Measurements from ENCODE around the gene CLCN7.

The CLCN7 gene

DNA sequence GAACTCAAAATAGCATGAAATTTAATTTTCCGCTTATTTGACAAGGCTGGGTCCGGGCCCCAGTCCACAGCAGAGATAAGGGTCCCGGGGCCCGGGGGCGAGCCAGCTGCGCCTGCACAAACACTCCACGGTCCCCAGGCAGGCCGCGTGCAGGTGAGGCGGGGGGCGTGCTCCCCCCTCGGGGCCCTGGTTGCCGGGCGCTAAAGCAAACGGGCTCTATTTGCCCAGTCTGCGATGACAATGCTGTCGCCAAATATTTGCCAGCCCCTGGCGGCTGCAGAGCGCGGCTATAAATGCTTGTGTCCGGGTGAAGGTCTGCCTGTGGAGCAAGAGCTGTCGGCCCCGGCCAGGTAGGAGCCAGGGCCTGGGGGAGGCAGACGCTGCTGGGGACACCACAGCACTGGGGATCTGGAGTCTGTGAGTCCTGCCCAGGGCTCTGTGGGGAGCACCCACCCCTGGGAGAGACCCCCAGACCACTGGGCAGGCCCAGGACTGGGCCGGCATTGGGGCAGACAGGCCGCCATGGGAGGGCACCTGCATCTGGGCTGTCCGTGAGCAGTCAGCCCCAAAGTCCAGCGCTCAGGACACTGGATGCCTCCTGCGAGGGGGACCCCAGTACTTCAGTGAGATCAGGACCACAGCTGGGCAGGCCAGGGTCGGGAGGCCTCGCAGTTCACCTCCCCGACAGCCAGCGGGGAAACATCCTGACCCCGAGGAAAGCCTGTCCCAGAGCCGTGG lies 43.9 kb downstream of the CLCN7 start, which contains the start of gene PERCC1:
Gene PERCC1, plus strand, starts transcription at position 320 of the 738 bp plus-strand sequence. CDS start 1,516 bp downstream, outside the sequence.
- DNase-seq (ENCODE audit: low read depth): no peak

DNA sequence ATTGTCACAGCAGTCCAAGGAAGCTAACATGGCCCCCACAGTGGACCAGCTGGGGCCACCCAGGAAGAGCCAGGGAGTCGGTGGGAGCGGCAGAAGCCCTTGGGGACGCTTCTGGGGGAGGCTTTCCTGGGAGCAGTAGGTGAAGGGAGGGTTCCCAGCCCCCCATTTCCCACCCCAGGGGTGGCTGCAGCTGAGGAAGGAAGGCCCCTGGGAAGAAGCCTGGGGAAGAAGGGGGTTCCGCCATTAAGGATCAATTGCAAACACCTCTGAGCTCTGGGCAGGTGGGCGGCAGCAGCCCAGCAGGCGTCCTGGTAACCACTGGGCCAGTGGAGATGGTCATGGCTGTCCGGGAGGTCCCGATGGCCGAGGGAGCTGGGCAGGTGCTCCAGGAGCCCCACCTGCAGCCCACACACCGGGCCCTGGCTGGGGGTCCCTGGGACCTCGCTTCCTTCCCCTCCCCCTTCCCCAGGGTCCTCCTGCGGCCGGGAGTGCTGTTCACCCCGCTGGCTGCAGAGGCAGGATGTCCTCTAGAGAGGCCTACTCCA lies 44.5 kb downstream of the CLCN7 start:
- no peak for DNase-seq (ENCODE audit: low read depth)

DNA sequence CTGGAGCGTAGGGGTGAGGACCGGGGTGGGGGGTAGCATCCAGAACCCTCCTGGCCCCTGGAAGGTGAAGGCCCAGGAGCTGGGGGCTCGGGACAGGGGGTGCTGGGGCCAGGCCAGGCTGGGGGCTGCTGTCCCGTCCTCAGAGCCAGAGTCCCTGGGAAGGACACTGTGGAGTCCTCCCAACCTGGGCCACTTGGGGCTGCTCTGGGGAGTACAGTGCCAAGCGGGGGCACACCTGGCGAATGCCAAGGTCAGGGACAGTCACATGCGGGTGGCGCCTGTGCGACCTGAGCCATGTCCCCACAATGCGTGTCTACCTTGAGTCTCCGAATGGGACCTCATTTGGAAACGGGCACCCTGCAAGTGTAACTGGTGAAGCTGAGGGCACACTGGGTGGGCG lies 45.2 kb downstream of the CLCN7 start:
- DNase-seq (ENCODE audit: low read depth): no peak

DNA sequence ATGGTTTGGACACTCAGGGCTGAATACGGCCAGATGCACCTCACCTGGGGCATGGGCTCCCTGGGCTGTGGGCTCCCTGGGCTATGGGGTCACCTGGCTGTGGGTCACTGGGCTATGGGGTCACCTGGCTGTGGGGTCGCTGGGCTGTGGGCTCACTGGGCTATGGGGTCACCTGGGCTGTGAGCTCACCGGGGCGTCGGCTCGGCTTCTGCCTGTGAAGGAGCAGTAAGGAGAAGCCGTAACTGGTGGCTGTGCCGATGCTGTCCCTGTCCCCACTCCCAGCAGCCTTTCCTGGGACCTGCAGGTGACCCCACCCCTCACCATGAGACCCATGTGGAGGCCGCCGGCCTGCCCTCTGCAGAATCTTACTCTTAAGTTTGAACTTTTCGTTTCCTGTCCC lies 45.8 kb downstream of the CLCN7 start:
- DNase-seq (ENCODE audit: low read depth): no peak

DNA sequence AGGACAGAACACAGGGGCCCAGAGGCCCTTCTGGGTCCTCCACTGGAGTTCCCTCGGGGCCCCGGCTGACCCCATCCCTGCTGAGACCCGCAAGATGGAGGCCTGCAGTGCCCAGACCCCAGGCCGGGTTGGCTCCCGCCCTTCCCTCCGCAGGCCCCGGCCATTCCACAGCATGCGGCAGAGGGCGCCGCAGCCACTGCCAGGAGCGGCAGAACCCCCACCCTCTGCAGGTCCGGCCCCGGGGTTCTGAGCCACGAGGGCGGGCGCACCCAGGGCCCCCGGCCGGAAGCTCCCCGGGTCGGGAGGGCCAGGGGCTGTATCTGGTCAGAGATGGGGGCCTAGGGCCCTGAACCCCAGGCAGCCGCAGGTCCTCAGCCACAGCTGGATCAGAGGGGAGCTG lies 46.3 kb downstream of the CLCN7 start:
- DNase-seq (ENCODE audit: low read depth): no peak

DNA sequence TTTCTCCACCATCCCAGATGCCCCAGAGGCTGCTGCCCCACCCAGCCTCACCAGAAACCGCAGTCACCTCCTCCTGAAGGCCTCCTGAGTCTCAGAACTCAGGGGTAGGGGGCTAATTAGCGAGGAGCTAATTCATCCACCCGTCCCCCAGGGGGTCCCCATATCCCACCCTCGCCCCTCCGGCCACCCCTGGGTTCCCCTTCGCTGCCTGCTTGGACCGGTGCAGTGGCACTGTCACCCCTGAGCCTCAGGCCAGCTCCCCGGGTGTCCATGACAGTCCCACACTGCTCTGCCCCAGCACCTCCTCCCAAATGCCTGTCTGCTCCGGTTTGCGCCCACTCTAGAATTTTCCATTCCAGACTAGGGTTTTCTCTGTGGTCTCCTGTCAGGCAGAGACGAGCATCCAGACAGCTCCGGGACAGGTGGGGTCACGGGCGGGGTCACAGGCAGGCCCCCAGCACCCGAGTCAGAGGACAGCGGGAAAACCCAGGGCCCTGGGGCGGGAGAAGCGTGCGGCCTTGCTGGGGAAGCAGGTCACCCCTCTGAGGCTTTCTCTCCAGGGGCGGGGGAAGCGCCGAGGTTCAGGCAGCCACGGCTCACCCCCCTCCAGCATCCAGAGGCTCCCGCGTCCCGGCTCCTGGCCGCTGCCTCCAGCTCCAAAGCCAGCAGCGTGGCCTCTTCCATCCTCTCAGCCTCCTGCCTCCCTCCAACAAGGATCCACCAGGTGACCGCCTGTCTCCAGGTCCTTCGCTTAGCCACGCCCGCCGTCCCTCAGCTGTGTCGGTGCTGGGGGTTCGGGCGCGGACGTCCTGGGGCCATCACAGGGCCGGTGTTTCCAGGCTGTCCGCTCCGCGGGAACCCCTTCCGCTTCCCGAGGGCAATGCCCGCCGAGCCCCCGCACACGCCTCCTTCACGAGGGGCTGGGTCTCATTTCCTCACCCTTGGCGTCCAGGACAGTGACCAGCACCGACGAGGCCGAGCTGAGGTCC lies 47.1 kb downstream of the CLCN7 start:
- DNase-seq (ENCODE audit: low read depth): no peak

DNA sequence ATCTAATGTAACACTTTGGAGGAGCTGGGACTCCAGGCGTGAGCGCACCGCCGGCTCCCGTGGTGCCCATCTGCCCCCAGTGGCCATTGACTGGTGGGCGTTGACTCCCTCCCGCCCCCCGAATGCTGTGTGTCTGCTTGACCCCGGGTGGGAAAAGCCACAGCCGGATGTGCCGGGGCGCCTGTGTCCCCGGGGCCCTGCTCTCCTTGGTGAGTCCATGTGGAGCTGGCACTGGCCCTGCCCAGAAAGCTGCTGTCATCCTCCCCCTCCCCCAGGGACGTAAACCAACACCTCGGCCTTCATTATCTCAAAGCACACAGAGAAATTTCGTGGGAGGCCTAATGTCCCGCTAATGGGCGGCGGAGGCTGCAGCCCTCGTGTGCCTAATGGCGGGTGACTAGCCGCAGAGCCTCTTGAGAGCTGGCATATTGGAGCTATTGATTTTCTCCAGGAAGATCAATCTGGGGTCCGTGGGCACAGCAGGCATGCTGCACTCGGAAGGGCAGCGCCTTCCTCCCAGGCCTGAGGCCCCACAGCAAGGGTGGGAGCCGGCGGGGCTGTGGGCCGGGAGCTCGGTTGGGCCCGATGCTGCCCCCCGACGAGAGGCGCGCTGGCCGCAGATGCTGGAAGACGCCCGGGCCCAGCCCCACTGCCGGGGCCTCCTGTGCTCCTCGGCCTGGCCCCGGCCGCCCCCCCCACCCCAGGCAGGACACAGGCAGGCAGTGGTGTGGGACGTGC lies 47.9 kb downstream of the CLCN7 start:
- no peak for DNase-seq (ENCODE audit: low read depth)

DNA sequence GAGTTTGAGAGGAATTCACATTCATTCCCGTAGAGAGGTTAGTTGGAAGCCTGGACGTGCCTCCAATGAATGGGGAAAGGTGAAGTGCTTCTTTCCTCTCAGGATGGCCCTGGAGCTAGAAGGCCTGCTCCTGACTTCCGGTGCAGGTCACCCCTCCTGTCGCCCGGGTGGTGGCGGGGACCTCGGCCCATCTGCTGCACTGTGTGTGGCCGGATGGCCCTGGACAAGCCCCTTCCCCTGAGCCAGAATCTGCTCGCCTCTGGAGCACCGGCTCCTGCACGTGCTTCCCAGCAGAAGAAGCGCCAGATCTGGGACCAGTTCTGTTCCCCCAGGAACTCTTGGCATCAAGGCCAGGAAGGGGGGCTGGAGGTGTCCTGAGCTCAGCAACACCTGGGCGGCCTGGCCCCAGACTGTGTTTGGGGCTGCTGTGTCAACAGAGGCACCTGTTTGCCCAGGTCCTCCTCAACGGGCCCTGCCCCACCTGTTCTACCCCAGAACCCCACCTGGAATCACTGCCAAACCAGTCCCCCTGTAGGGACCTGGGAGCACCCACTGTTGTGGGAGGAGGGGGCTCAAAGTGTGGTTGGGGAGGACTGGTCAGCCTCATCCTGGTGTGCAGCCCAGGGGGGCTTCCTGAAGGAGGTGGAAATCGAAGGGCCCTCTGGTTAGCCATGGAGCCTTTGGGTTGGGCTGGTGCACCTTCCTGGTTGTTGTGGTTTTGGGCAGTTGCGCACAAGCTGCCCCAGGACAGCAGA lies 49.0 kb downstream of the CLCN7 start:
- DNase-seq (ENCODE audit: low read depth): no peak

DNA sequence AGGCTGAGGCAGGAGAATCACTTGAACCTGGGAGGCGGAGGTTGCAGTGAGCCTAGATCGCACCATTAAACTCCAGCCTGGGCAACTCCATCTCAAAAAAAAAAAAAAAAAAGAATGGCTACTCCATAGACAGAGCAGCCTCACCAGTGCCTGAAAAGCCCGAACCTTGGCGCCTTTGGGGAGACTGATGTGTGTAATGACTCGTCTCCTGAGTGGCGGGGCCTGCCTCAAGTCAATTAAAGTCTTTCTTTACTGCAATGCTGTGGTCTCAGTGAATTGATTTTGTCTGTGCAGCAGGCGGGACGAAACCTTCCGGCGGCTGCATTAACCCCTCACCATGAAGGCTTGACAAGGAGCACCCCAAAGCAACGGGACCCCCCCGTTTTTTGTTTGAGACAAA lies 50.8 kb downstream of the CLCN7 start:
- DNase-seq (ENCODE audit: low read depth): no peak

DNA sequence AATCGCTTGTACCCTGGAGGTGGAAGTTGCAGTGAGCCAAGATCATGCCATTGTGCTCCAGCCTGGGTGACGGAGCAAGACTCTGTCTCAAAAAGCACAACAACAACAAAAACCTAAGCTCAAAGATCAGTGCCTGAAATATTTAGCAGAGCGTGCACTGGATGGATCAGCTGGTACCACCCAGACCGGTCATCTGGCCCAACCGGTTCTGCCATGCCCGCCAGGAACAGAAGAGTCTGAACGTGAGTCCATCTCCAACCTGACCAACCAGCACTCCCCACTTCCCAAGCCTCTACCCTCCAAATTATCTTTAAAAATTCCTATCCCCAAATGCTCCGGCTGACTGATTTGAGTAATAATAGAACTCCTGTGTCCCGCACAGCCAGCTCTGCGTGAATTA lies 52.8 kb downstream of the CLCN7 start:
- DNase-seq (ENCODE audit: low read depth): no peak

DNA sequence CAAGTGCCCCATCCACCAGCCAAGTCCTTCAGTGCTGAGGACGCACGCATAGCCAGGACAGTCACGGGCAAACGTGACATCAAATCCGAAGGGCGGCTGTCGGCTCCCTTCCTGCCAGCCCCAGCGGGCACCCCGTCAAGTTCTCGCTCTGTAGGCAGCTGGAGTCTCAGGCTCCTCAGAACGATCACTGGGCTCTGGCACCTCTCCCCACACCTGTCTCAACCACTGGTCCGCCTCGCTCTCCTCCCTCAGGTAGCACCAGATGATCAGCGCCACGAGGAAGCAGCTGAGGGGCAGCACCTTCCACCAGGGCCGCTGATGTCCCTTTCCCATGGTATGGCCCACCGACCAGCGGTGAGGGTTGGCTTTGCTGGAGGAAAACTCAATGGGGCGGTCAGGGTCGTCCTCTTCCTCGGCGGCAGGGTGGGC lies 54.7 kb downstream of the CLCN7 start:
- no peak for DNase-seq (ENCODE audit: low read depth)

DNA sequence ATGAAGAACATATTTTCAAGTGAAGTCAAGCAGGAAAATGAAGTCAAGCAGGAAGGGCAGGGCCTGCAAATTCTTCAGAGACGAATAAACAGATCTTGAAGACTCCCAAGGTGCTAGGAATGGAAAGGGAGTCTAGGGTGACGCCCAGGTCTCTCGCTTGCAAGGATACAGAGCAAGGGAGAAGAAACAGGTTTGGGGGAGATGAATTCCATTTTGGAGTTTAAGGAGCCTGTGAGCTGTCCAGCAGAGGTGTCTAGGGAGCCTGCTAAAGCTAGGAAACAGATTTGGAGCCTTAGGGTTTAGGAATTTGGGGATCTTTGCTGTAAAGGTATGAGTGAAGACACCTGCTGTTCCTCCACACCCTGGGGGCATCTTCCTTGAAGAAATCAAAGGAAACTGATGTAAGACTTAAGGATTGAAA lies 58.3 kb downstream of the CLCN7 start:
- no peak for DNase-seq (ENCODE audit: low read depth)

DNA sequence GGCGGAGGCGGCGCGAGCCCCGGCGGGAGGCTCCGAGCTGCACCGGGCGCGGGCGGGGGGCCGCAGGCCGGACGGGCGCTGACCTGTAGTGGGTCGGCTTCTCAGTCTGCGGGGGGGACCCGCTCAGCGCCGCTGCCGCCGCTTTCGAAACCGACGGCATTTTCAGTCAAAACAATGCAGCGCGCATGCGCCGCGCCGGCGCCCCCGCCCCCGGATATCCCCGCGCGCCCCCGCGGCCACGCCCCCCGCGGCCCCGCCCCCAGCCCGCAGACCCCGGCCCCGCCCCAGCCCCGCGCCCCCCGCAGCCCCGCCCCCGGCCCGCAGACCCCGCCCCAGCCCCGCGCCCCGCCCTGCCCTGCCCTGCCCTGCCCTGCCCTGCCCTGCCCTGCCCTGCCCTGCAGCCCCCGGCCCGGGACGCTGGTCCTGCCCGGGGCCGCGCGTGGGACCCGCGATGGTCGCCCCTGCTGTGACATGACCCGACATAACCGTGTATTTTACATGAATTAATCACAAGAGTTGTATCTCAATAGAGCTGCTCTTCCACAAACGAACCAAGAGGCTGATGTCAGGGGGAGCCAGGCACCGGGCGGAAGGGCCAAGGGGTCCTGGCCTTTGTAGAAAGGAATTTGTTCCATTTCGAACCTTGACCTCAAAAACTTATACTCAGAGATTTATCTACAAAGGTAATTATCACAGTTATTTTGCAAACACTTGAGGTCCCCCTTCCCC lies 60.1 kb downstream of the CLCN7 start, which contains the start of gene UNKL:
Gene UNKL, minus strand, starts transcription at position 173 of the 729 bp plus-strand sequence. Its CDS starts 13 bp downstream, at position 160.
- DNase-seq (ENCODE audit: low read depth): peak; percentile 13

DNA sequence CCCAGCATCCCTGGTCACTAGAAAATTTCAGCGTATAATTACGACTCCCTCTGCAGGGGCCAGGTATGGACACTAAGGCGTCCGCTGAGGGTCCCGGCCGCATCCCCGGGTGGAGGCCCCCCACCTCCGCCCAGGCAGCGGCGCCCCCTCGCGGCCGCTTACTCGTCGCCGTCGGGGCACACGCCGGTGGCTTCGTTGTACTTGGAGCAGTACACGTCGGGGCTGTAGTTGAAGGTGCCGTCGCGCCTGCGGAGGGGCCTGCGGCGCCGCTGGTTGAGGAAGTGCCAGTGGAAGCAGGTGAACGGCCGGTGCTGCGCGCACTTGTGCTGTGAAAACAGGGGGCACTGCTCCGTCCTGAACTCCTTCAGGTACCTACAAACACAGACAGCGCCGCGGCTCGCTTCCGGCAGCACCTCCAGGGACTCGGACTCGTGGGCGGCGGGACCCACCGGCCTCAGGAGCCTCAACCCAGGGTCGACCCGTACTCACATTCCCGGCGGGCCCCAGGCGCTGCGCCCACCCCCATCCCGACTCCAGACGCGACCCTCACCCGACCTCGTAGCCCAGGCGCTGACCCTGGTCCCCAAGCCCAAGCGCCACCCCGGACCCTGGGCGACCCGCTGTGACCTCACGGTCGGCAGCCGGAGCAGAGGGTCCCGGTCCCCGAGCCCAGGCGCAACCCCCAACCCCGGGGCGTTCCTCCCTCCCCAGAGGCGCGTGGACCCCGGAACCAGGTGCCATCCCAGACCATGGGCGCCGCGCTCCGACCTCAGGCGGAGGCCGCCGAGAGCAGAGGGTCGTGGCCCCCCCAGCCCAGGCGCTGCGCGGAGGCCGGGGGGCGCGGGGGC lies 60.9 kb downstream of the CLCN7 start:
- DNase-seq (ENCODE audit: low read depth): peak; percentile 12

DNA sequence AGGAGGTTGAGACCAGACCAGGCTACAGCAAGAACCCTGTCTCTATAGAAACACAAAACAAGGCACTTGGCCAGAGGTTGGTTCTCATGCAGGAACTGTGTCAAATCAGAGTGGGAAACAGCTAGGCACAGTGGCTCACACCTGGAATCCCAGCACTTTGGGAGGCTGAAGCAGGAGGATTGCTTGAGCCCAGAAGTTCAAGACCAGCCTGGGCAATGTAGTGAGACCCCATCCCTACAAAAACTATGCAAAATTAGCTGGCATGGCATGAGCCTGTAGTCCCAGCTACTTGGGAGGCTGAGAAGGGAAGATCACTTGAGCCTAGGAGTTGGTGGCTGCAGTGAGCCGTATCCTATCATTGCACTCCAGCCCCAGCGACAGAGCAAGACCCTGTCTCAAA lies 62.0 kb downstream of the CLCN7 start:
- no peak for DNase-seq (ENCODE audit: low read depth)

DNA sequence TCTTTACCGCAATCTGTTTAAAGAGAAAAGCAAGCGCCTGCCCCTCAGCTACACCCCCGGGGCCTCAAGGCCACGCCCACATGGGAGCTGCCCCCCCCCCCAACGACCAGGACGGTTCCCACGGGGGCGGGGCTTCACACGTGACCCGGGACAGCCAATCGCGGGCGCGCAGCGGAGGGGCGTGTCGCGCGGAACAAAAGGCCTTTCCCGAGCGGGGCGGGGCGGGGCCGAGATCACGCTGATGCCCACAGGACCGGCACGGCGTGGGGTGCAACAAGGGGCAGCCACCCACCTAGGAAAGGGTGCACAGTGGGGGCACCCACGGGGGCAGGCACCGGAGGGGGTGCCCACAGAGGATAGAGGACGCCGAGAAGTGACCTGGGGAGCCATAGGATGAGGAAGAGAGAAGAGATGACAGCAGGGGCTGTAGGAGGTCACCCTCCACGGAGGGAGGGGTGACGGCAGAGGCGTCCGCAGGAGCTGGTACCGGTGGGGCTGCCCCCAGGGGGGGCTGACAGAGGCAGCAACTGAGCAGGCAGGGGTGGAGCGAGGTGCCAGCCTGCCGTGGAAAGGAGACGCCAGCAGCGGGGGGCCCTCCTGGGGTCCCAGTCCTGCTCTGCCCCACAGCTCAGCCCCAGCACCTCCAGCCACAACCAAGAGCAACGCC lies 66.5 kb downstream of the CLCN7 start:
- peak; percentile 71 for DNase-seq (ENCODE audit: low read depth)

DNA sequence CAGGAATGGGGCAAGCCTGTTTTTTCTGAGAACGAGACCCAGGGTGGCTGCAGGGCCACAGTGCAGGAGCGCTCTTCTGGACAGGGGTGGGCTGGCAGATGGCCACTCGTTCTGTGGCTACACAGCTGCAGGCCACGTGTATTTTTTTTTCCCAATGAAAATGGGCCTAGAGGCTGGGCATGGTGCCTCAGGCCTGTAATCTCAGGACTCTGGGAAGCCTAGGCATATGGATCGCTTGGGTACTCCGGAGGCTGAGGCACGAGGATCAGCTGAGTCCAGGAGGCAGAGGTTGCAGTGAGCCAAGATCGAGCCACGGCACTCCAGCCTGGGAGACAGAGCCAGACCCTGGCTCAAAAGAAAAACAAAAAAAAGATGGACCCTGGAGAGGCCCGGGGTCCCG lies 67.1 kb downstream of the CLCN7 start:
- peak; percentile 13 for DNase-seq (ENCODE audit: low read depth)

DNA sequence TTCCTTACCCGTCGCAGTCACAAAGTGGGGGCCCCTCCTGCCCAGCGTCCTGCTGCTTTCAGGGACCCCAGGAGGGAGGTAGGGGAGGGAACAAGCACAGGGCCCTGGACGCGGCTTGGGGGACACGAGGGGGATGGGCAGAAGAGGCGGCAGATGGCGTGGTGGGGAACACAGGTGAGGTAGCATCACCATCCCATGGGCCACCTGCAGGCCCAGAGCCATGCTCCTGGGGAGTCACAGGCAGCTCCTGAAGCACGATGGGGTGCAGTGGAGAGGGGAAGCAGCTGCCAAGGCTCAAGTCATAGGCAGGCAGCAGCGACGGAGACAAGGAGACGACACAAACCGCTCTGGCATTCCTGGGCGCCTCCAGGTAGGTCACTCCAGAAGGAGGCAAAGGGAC lies 71.1 kb downstream of the CLCN7 start:
- no peak for DNase-seq (ENCODE audit: low read depth)

DNA sequence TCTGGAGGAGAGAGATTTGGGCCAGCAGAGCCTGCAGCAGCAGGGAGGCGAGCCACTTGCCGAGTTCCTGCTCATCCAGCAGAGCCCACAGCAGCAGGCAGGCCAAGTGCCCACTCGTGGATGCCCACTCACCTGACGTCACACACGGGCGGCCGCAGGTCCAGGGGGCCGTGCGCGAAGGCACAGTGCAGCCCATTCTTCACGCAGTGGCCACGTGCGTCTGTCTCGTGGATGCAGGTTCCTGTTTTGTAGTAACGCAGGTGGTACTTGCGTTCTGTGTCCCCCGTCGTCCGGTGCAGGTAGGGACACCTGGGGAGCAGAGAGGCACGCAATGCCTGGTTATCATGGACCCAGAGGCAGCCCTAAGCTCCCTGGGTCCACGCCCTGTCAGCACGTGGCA lies 71.8 kb downstream of the CLCN7 start:
- no peak for DNase-seq (ENCODE audit: low read depth)
